IMR-90 (cell line): ENCODE results near the gene STXBP2. TPM values are rescaled to one million over a fixed set of nuclear protein-coding genes. Genes with fewer than 3 reads are reported as not detected.

Experiments
- ATAC-seq: fragments of 200-7000 bp; cut with Tn5 transposase; 2 replicates; pipeline ENCODE4 v1.9.1; 2020; ENCODE audit warnings: low read depth, mild to moderate bottlenecking, moderate library complexity
- BruUV-seq: library from RNA; stranded (reverse); fragments of 400-500 nt; replicated peaks from 2 replicates; lab custom pipeline; 2021; lab: Mats Ljungman, UMichigan
- CTCF ChIA-PET: fragments of 300-600 bp; formaldehyde crosslinking; extraction: SDS; loops from one replicate; lab custom pipeline; 2021; ENCODE audit warnings: antibody characterized with exemption; lab: Yijun Ruan, JAX
- POLR2A ChIA-PET: fragments of 300-600 bp; sonication (Branson Sonifier 250); formaldehyde crosslinking; loops from one replicate; lab custom pipeline; 2022; ENCODE audit warnings: antibody characterized with exemption; ENCODE audit not compliant: unreplicated experiment; lab: Charles Lee
- DNase-seq: peaks from one replicate; pipeline ENCODE4 v3.0.0; 2013
- H2AFZ ChIP-seq: replicated peaks from 2 replicates; pipeline ENCODE3; 2013; ENCODE audit warnings: low read length, mild to moderate bottlenecking; ENCODE audit not compliant: poor library complexity
- H2AK5ac ChIP-seq: 2 replicates; pipeline ENCODE4 v1.6.1; 2013; ENCODE audit warnings: low read depth, low read length, inconsistent platforms
- H2AK9ac ChIP-seq: replicated peaks from 2 replicates; pipeline ENCODE3; 2013; ENCODE audit warnings: mild to moderate bottlenecking, low read depth, low read length, moderate library complexity; ENCODE audit not compliant: poor library complexity
- H2BK120ac ChIP-seq: 2 replicates; pipeline ENCODE4 v1.6.1; 2013; ENCODE audit warnings: low read depth, low read length, inconsistent platforms
- H2BK15ac ChIP-seq: 3 replicates; pipeline ENCODE4 v1.6.1; 2013; ENCODE audit warnings: low read depth, low read length, inconsistent platforms
- H2BK20ac ChIP-seq: 2 replicates; pipeline ENCODE4 v1.6.1; 2013; ENCODE audit warnings: low read depth, mild to moderate bottlenecking, inconsistent platforms, low read length, moderate library complexity
- H2BK5ac ChIP-seq: 2 replicates; pipeline ENCODE4 v1.6.1; 2013; ENCODE audit warnings: mild to moderate bottlenecking, low read depth, low read length, inconsistent platforms; ENCODE audit not compliant: poor library complexity, severe bottlenecking
- H3K14ac ChIP-seq: replicated peaks from 2 replicates; pipeline ENCODE4 v1.6.1; 2013; ENCODE audit warnings: low read depth, low read length, inconsistent platforms
- H3K18ac ChIP-seq: 2 replicates; pipeline ENCODE4 v1.6.1; 2013; ENCODE audit warnings: low read depth, low read length, control low read depth
- H3K23ac ChIP-seq: 2 replicates; pipeline ENCODE4 v1.6.1; 2013; ENCODE audit warnings: low read depth, low read length, inconsistent platforms
- H3K27ac ChIP-seq: 2 replicates; pipeline ENCODE4 v1.5.1; 2013; ENCODE audit warnings: mild to moderate bottlenecking, control low read depth, low read length; ENCODE audit not compliant: insufficient read depth
- H3K27me3 ChIP-seq: 2 replicates; pipeline ENCODE4 v1.6.1; 2013; ENCODE audit warnings: low read length; ENCODE audit not compliant: control insufficient read depth, insufficient read depth
- H3K36me3 ChIP-seq: 2 replicates; pipeline ENCODE4 v1.6.1; 2013; ENCODE audit warnings: low read length, mixed read lengths; ENCODE audit not compliant: control insufficient read depth, insufficient read depth
- H3K4ac ChIP-seq: 2 replicates; pipeline ENCODE4 v1.6.1; 2013; ENCODE audit warnings: low read depth, low read length, inconsistent platforms
- H3K4me1 ChIP-seq: 2 replicates; pipeline ENCODE4 v1.6.1; 2013; ENCODE audit warnings: low read length, mixed read lengths; ENCODE audit not compliant: control insufficient read depth, insufficient read depth
- H3K4me2 ChIP-seq: 2 replicates; pipeline ENCODE4 v1.6.1; 2013; ENCODE audit warnings: low read depth, mild to moderate bottlenecking, control low read depth, low read length, moderate library complexity
- H3K4me3 ChIP-seq: 2 replicates; pipeline ENCODE4 v1.5.1; 2013; ENCODE audit warnings: low read depth, mild to moderate bottlenecking, control low read depth, low read length, moderate library complexity; ENCODE audit not compliant: insufficient read depth
- H3K56ac ChIP-seq: 2 replicates; pipeline ENCODE4 v1.6.1; 2013; ENCODE audit warnings: low read length, inconsistent platforms; ENCODE audit not compliant: insufficient read depth; ENCODE audit errors: extremely low read depth
- H3K79me1 ChIP-seq, 2 experiments: 2 replicates each; pipeline ENCODE4 v1.6.1; 2013; ENCODE audit warnings: low read length in 2 of 2, inconsistent platforms in 1 of 2, low read depth in 1 of 2
- H3K9ac ChIP-seq: 2 replicates; pipeline ENCODE4 v1.6.1; 2013; ENCODE audit warnings: low read depth, low read length, control low read depth
- H3K9me1 ChIP-seq: 2 replicates; pipeline ENCODE4 v1.6.1; 2013; ENCODE audit warnings: low read length, inconsistent platforms; ENCODE audit not compliant: insufficient read depth
- H3K9me3 ChIP-seq: 2 replicates; pipeline ENCODE4 v1.6.1; 2013; ENCODE audit warnings: low read length; ENCODE audit not compliant: control insufficient read depth, insufficient read depth
- H4K20me1 ChIP-seq: 2 replicates; pipeline ENCODE4 v1.6.1; 2013; ENCODE audit warnings: low read length, inconsistent platforms; ENCODE audit not compliant: insufficient read depth
- H4K5ac ChIP-seq: 2 replicates; pipeline ENCODE4 v1.6.1; 2013; ENCODE audit warnings: mild to moderate bottlenecking, low read depth, low read length, control low read depth
- H4K8ac ChIP-seq, 2 experiments: 2 replicates each; pipeline ENCODE4 v1.6.1; 2013; ENCODE audit warnings: low read depth in 2 of 2, low read length in 2 of 2, control low read depth in 1 of 2, inconsistent platforms in 1 of 2
- H4K91ac ChIP-seq: 2 replicates; pipeline ENCODE4 v1.6.1; 2013; ENCODE audit warnings: low read depth, low read length, inconsistent platforms; ENCODE audit not compliant: insufficient read depth
- BHLHE40 ChIP-seq: fragments of 150-350 bp; IDR thresholded peaks from 2 replicates; pipeline ENCODE4 v1.6.1; 2016; ENCODE audit warnings: mild to moderate bottlenecking, low read depth, low read length
- FOS ChIP-seq: fragments of 150-350 bp; IDR thresholded peaks from 2 replicates; pipeline ENCODE4 v1.6.1; 2016; ENCODE audit warnings: low read depth, low read length
- MXI1 ChIP-seq: IDR thresholded peaks from 2 replicates; pipeline ENCODE4 v1.6.1; 2012; ENCODE audit warnings: low read depth, mild to moderate bottlenecking, low read length, moderate library complexity, borderline replicate concordance
- RAD21 ChIP-seq: IDR thresholded peaks from 2 replicates; pipeline ENCODE4 v1.6.1; 2012; ENCODE audit warnings: low read length, improper control_type of control experiment
- USF2 ChIP-seq: fragments of 150-350 bp; IDR thresholded peaks from 2 replicates; pipeline ENCODE4 v1.6.1; 2017; ENCODE audit warnings: mild to moderate bottlenecking, antibody characterized with exemption, low read length, low read depth
- WGBS, 2 experiments: methylation state at CpG; one replicate each; pipeline versions ENCODE4 v1.1.5 to v1.1.7; 2013; ENCODE audit warnings: missing lambda C conversion rate in 2 of 2; ENCODE audit not compliant: insufficient read length in 1 of 2; ENCODE audit errors: extremely low coverage in 2 of 2; 5-methylcytosine and 5-hydroxymethylcytosine counted together
- dilution Hi-C: fragments of 300-500 bp; cut with HindIII; formaldehyde crosslinking; loops from one replicate; pipeline ENCODE4 v1.14.3; 2018; ENCODE audit warnings: low sequenced_read_pairs; ENCODE audit not compliant: unreplicated experiment
- in situ Hi-C: fragments of 300-500 bp; cut with MboI; formaldehyde crosslinking; loops from 3 replicates; pipeline ENCODE4 v1.14.3; 2019; ENCODE audit warnings: low sequenced_read_pairs, inconsistent platforms, mixed read lengths
- intact Hi-C: fragments of 100-400 bp; cut with micrococcal nuclease; formaldehyde crosslinking; loops from 2 replicates; pipeline ENCODE4 v1.10.0; 2022
- polyA plus RNA-seq, 3 experiments: library from polyadenylated mRNA; depleted of rRNA; stranded (reverse); fragments of >200 nt; gene quantifications; 2 replicates each; pipeline ENCODE4 v1.2.3, GENCODE V29; 2012; ENCODE audit warnings: low replicate concordance in 1 of 3
- total RNA-seq: library from RNA; depleted of rRNA; stranded (reverse); fragments of >200 nt; gene quantifications from 2 replicates; pipeline ENCODE4 v1.2.3, GENCODE V29; 2012

Gene STXBP2
- total and polyA plus RNA-seq, 2 of the 4 experiments (the other 2 are of a cell fraction) = 3.9 to 12.6 TPM

- H2BK5ac ChIP-seq = no peak overlapping the region
- H4K91ac ChIP-seq = no peak overlapping the region
- H2AK5ac ChIP-seq = no peak overlapping the region
- TF ChIP-seq MXI1 = no peak
- no peak for TF ChIP-seq BHLHE40
- no peak for TF ChIP-seq FOS
- TF ChIP-seq RAD21 = no peak
- TF ChIP-seq USF2 = no peak
- no peak overlapping the region for H2BK120ac ChIP-seq
- H3K4me2 ChIP-seq = no peak overlapping the region
- peaks cover 11% of the 10 kb centered on the region; the same call in 1 of the 2 replicates for H3K36me3 ChIP-seq
- H2AFZ ChIP-seq = no peak overlapping the region
- no peak for ATAC-seq
- no peak overlapping the region for H3K56ac ChIP-seq
- H3K14ac ChIP-seq = no peak overlapping the region
- dilution Hi-C loops (no loop called here), in situ Hi-C loops (loop anchor here (10.0 kb wide), 1 partner anchor 108 kb away; no protein-coding TSS in a partner anchor), intact Hi-C loops (no loop called here)
- peaks cover 10% of the 10 kb centered on the region for H4K20me1 ChIP-seq
- H3K9ac ChIP-seq = no peak overlapping the region
- H4K8ac ChIP-seq = no peak overlapping the region
- no TSS peak for BruUV-seq
- no peak overlapping the region for H3K4me3 ChIP-seq
- DNase-seq = no peak
- H3K9me3 ChIP-seq = peaks cover 2% of the 10 kb centered on the region; the same call in 1 of the 2 replicates
- no peak overlapping the region for H3K23ac ChIP-seq
- no peak overlapping the region for H2BK15ac ChIP-seq
- ChIA-PET POLR2A (no interaction called here), CTCF (no interaction called here)
- no peak overlapping the region for H3K27ac ChIP-seq
- H3K9me1 ChIP-seq = no peaks in the 10 kb centered on the region
- H3K79me1 ChIP-seq = peaks cover 0 to 14% of the 10 kb centered on the region in 2 experiments; a peak in 2 of 4 replicates
- H2BK20ac ChIP-seq = no peak overlapping the region
- H3K4me1 ChIP-seq = no peaks in the 10 kb centered on the region
- no peak overlapping the region for H3K18ac ChIP-seq
- H4K5ac ChIP-seq = no peak overlapping the region
- peaks cover 3% of the 10 kb centered on the region; the same call in 1 of the 2 replicates for H3K27me3 ChIP-seq
- 67% methylated on average over 2 of the region's 12 CpGs; no CpG with 5 or more reads in 1 of the 2 experiments for WGBS, 2 experiments
- H3K4ac ChIP-seq = no peak overlapping the region
- no peak overlapping the region for H2AK9ac ChIP-seq
Measured at GRCh38 chr19:7687177-7687576, 50.3 kb downstream of the STXBP2 start.
